ENCODE measurements around the gene KRT78.

Gene KRT78

GRCh38 chr12:52829986-52830770, 18.6 kb downstream of the KRT78 start:
- in situ Hi-C loops (cut with MboI; ENCODE audit: low sequenced_read_pairs, unreplicated experiment) = no loop called here
- no peak for TF ChIP-seq CTCF (IDR thresholded peaks at IDR 0.05; ENCODE audit: borderline replicate concordance, control extremely low read depth, extremely low read depth, insufficient read depth, missing control alignments)
- no peak for DNase-seq (ENCODE audit: low spot score)

GRCh38 chr12:52828591-52829021, 20.2 kb downstream of the KRT78 start:
- in situ Hi-C loops (cut with MboI; ENCODE audit: low sequenced_read_pairs, unreplicated experiment) = no loop called here
- DNase-seq (ENCODE audit: low spot score) = no peak
- no peak for TF ChIP-seq CTCF (IDR thresholded peaks at IDR 0.05; ENCODE audit: borderline replicate concordance, control extremely low read depth, extremely low read depth, insufficient read depth, missing control alignments)

- in situ Hi-C loops (cut with MboI; ENCODE audit: low sequenced_read_pairs, unreplicated experiment) = no loop called here
- DNase-seq (ENCODE audit: low spot score) = no peak
Measured at GRCh38 chr12:52828156-52828555, 20.6 kb downstream of the KRT78 start.

DNA sequence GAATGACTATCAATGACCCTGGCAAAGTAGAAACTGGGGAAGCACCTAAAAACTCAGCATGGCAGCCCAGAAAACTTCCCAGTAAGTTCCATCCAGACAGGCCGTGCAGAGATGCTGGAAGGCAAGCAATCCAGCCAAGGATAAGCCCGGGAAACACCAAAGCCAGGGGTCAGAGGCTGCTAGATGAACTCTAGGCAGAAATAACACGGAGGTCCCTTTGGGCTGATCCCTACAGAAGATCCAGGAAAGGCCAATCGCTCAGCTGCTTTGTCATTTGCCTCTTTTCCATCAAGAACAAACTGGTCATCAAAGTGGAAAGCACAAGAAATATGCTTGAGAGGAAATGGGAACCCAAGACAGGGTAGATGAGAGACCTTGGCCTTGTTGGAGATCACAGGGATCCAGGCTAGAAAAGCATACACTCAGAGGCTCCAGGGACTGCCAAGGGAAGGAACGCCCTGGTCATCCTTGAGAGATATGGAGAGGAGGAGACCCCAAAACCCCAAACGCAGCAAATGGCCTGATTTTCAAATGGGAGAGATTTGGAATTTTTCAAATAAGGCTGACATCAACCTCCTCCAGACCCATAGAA, 21.2 kb downstream of the KRT78 start:
- TF ChIP-seq CTCF (IDR thresholded peaks at IDR 0.05; ENCODE audit: borderline replicate concordance, control extremely low read depth, extremely low read depth, insufficient read depth, missing control alignments) = no peak
- in situ Hi-C loops (cut with MboI; ENCODE audit: low sequenced_read_pairs, unreplicated experiment) = no loop called here
- no peak for DNase-seq (ENCODE audit: low spot score)

More at GRCh38 chr12:52828156-52828555, 20.6 kb downstream of the KRT78 start:
- no peak for TF ChIP-seq CTCF (IDR thresholded peaks at IDR 0.05; ENCODE audit: borderline replicate concordance, control extremely low read depth, extremely low read depth, insufficient read depth, missing control alignments)

GRCh38 chr12:52826611-52827498, 21.9 kb downstream of the KRT78 start:
- no peak for DNase-seq (ENCODE audit: low spot score)
- in situ Hi-C loops (cut with MboI; ENCODE audit: low sequenced_read_pairs, unreplicated experiment) = no loop called here

More at GRCh38 chr12:52826611-52827498, 21.9 kb downstream of the KRT78 start:
- no peak for TF ChIP-seq CTCF (IDR thresholded peaks at IDR 0.05; ENCODE audit: borderline replicate concordance, control extremely low read depth, extremely low read depth, insufficient read depth, missing control alignments)

All from GM13976 (cell line).